ENCODE results near the gene AKAP13. TPM values are rescaled to one million over a fixed set of nuclear protein-coding genes. Genes with fewer than 3 reads are reported as not detected.
"Not testable (repeated sequence)": the region's sequence is repeated elsewhere in the genome, so short reads cannot be mapped to it uniquely, and the experiment has no call there.

AKAP13 gene
- total RNA-seq (2014; rRNA removed), result 35.4 and 55.3 TPM in 2 replicates
- 15.8 TPM for polyA plus RNA-seq (2012)

GRCh38 chr15:85380217-85380811 lies at the start of gene AKAP13:
Gene AKAP13, plus strand, starts transcription at chr15:85380603. Its CDS starts 105,118 bp downstream, at chr15:85485721.
- DNase-seq (ENCODE audit: low read depth), result peak; percentile 99

- peak; percentile 98 for DNase-seq (ENCODE audit: low read depth)
These were observed 49.4 kb upstream of the AKAP13 start for GRCh38 chr15:85330901-85331588.

- no peak for DNase-seq (ENCODE audit: low read depth)
These were observed 48.6 kb upstream of the AKAP13 start for GRCh38 chr15:85331655-85332285.

GRCh38 chr15:85333132-85333831 lies 47.1 kb upstream of the AKAP13 start:
- peak; percentile 81 for DNase-seq (ENCODE audit: low read depth)

- no peak for DNase-seq (ENCODE audit: low read depth)
These were observed 46.2 kb upstream of the AKAP13 start for GRCh38 chr15:85334241-85334640.

- no peak for DNase-seq (ENCODE audit: low read depth)
These were observed 45.0 kb upstream of the AKAP13 start for GRCh38 chr15:85335193-85335942.

- no peak for DNase-seq (ENCODE audit: low read depth)
These were observed 43.5 kb upstream of the AKAP13 start for GRCh38 chr15:85336880-85337279.

GRCh38 chr15:85337425-85338074 lies 42.9 kb upstream of the AKAP13 start:
- DNase-seq (ENCODE audit: low read depth), result no peak

GRCh38 chr15:85340321-85340665 lies 40.1 kb upstream of the AKAP13 start:
- DNase-seq (ENCODE audit: low read depth), result no peak

GRCh38 chr15:85340852-85341251 lies 39.6 kb upstream of the AKAP13 start:
- DNase-seq (ENCODE audit: low read depth), result no peak

- DNase-seq (ENCODE audit: low read depth), result not testable (repeated sequence)
These were observed 38.2 kb upstream of the AKAP13 start for GRCh38 chr15:85342163-85342562.

GRCh38 chr15:85343443-85343842 lies 37.0 kb upstream of the AKAP13 start:
- peak; percentile 88 for DNase-seq (ENCODE audit: low read depth)

- peak; percentile 34 for DNase-seq (ENCODE audit: low read depth)
These were observed 36.2 kb upstream of the AKAP13 start for GRCh38 chr15:85344241-85344640.

- DNase-seq (ENCODE audit: low read depth), result peak; percentile 61
These were observed 35.7 kb upstream of the AKAP13 start for GRCh38 chr15:85344653-85345114.

- not testable (repeated sequence) for DNase-seq (ENCODE audit: low read depth)
These were observed 35.0 kb upstream of the AKAP13 start for GRCh38 chr15:85345196-85345918.

- not testable (repeated sequence) for DNase-seq (ENCODE audit: low read depth)
These were observed 33.8 kb upstream of the AKAP13 start for GRCh38 chr15:85346462-85347084.

- DNase-seq (ENCODE audit: low read depth), result not testable (repeated sequence)
These were observed 32.9 kb upstream of the AKAP13 start for GRCh38 chr15:85347264-85348047.

GRCh38 chr15:85348048-85348766 lies 32.2 kb upstream of the AKAP13 start:
- not testable (repeated sequence) for DNase-seq (ENCODE audit: low read depth)
